Loucy (cell line): ENCODE measurements around the gene RAC2.

Experiments used
- CTCF ChIP-seq: fragments of 200-600 bp; sonication (generic); conservative IDR thresholded peaks from 2 replicates; pipeline ENCODE4 v1.5.1; 2014; ENCODE audit warnings: mild to moderate bottlenecking, antibody characterized with exemption, low read length
- EZH2phosphoT487 ChIP-seq: fragments of 200-600 bp; IDR thresholded peaks from 2 replicates; pipeline ENCODE4 v1.6.1; 2018; ENCODE audit warnings: antibody characterized with exemption, mild to moderate bottlenecking, moderate library complexity, borderline replicate concordance

- no peak for TF ChIP-seq CTCF
- no peak for TF ChIP-seq EZH2phosphoT487
Measured at GRCh38 chr22:37274380-37274862, 30.4 kb upstream of the RAC2 start.
